ENCODE results near the gene GALNT14.

GALNT14 gene

GRCh38 chr2:31066551-31066950, 71.7 kb downstream of the GALNT14 start:
- no peak overlapping the region for H3K4me3 ChIP-seq (replicated peaks; ENCODE audit: low read depth, low read length)

GRCh38 chr2:31066086-31066485, 72.2 kb downstream of the GALNT14 start:
- DNase-seq (ENCODE audit: extremely low read depth, low read depth) = no peak
- H3K4me3 ChIP-seq (replicated peaks; ENCODE audit: low read depth, low read length) = no peak overlapping the region
- TF ChIP-seq CTCF (IDR thresholded peaks at IDR 0.05; ENCODE audit: low read depth, low read length, missing control alignments) = no peak

More at GRCh38 chr2:31066551-31066950, 71.7 kb downstream of the GALNT14 start:
- TF ChIP-seq CTCF (IDR thresholded peaks at IDR 0.05; ENCODE audit: low read depth, low read length, missing control alignments) = no peak
- DNase-seq (ENCODE audit: extremely low read depth, low read depth) = no peak

- no peak for TF ChIP-seq CTCF (IDR thresholded peaks at IDR 0.05; ENCODE audit: low read depth, low read length, missing control alignments)
- no peak overlapping the region for H3K4me3 ChIP-seq (replicated peaks; ENCODE audit: low read depth, low read length)
- DNase-seq (ENCODE audit: extremely low read depth, low read depth) = no peak
Measured at GRCh38 chr2:31065356-31065755, 72.9 kb downstream of the GALNT14 start.

- no peak for DNase-seq (ENCODE audit: extremely low read depth, low read depth)
Measured at GRCh38 chr2:31060397-31060796, 77.8 kb downstream of the GALNT14 start.

GRCh38 chr2:31058096-31059035, 79.9 kb downstream of the GALNT14 start:
- no peak for TF ChIP-seq CTCF (IDR thresholded peaks at IDR 0.05; ENCODE audit: low read depth, low read length, missing control alignments)
- DNase-seq (ENCODE audit: extremely low read depth, low read depth) = no peak
- H3K4me3 ChIP-seq (replicated peaks; ENCODE audit: low read depth, low read length) = no peak overlapping the region

More at GRCh38 chr2:31060397-31060796, 77.8 kb downstream of the GALNT14 start:
- no peak for TF ChIP-seq CTCF (IDR thresholded peaks at IDR 0.05; ENCODE audit: low read depth, low read length, missing control alignments)
- H3K4me3 ChIP-seq (replicated peaks; ENCODE audit: low read depth, low read length) = no peak overlapping the region

GRCh38 chr2:31057691-31058090, 80.5 kb downstream of the GALNT14 start:
- DNase-seq (ENCODE audit: extremely low read depth, low read depth) = no peak
- H3K4me3 ChIP-seq (replicated peaks; ENCODE audit: low read depth, low read length) = no peak overlapping the region

More at GRCh38 chr2:31057691-31058090, 80.5 kb downstream of the GALNT14 start:
- TF ChIP-seq CTCF (IDR thresholded peaks at IDR 0.05; ENCODE audit: low read depth, low read length, missing control alignments) = no peak

All from HFF-Myc (cell line).